Neural cell (in vitro differentiated cells): ENCODE measurements around the gene SRPK1. TPM values are rescaled to one million over a fixed set of nuclear protein-coding genes. Genes with fewer than 3 reads are reported as not detected.

Experiments used
- H2AFZ ChIP-seq: fragments of 200-600, 300-800 bp; sonication (generic), shearing (Covaris generic); 2 replicates; pipeline ENCODE4 v1.6.0; 2014; ENCODE audit warnings: low read depth, mild to moderate bottlenecking, antibody characterized with exemption, low read length, moderate library complexity
- H3F3A ChIP-seq: fragments of 200-600 bp; shearing (Covaris generic); 2 replicates; pipeline ENCODE4 v1.6.1; 2016; ENCODE audit warnings: mild to moderate bottlenecking, moderate library complexity, mixed read lengths, antibody characterized with exemption, low read length; ENCODE audit not compliant: insufficient read depth, poor library complexity, severe bottlenecking
- H3K27ac ChIP-seq: fragments of 200-600, 300-800 bp; sonication (generic), shearing (Covaris generic); 2 replicates; pipeline ENCODE4 v1.5.1; 2014; ENCODE audit warnings: mild to moderate bottlenecking, low read length, moderate library complexity
- H3K27me3 ChIP-seq: fragments of 300-800, 200-600 bp; sonication (generic), shearing (Covaris generic); 2 replicates; pipeline ENCODE4 v1.6.0; 2014; ENCODE audit warnings: mild to moderate bottlenecking, low read depth, low read length, moderate library complexity; ENCODE audit not compliant: insufficient read depth
- H3K36me3 ChIP-seq: fragments of 300-800, 200-600 bp; sonication (generic), shearing (Covaris generic); 2 replicates; pipeline ENCODE4 v1.5.1; 2014; ENCODE audit warnings: mild to moderate bottlenecking, antibody characterized with exemption, low read length, moderate library complexity; ENCODE audit not compliant: insufficient read depth
- H3K4me2 ChIP-seq: fragments of 300-800, 200-600 bp; sonication (generic), shearing (Covaris generic); 2 replicates; pipeline ENCODE4 v1.6.0; 2014; ENCODE audit warnings: mild to moderate bottlenecking, low read length
- H3K4me3 ChIP-seq: fragments of 300-800, 200-600 bp; sonication (generic), shearing (Covaris generic); 2 replicates; pipeline ENCODE4 v1.5.1; 2014; ENCODE audit warnings: mild to moderate bottlenecking, low read length, moderate library complexity
- H3K79me2 ChIP-seq: fragments of 200-600 bp; shearing (Covaris generic); replicated peaks from 2 replicates; pipeline ENCODE4 v1.6.0; 2014; ENCODE audit warnings: mild to moderate bottlenecking, low read length, moderate library complexity; ENCODE audit not compliant: insufficient read depth
- H3K9ac ChIP-seq: fragments of 300-800, 200-600 bp; sonication (generic), shearing (Covaris generic); 2 replicates; pipeline ENCODE4 v1.6.1; 2016; ENCODE audit warnings: mild to moderate bottlenecking, low read length, mixed read lengths
- H3K9me2 ChIP-seq: fragments of 200-600 bp; shearing (Covaris generic); 2 replicates; pipeline ENCODE4 v1.6.1; 2016; ENCODE audit warnings: mild to moderate bottlenecking, low read length, mixed read lengths; ENCODE audit not compliant: insufficient read depth
- H3K9me3 ChIP-seq: fragments of 200-600, 300-800 bp; sonication (generic), shearing (Covaris generic); 2 replicates; pipeline ENCODE4 v1.6.1; 2016; ENCODE audit warnings: mild to moderate bottlenecking, mixed run types, low read length, moderate library complexity, mixed read lengths
- H4K20me1 ChIP-seq: fragments of 200-600 bp; shearing (Covaris generic); 2 replicates; pipeline ENCODE4 v1.6.1; 2016; ENCODE audit warnings: mild to moderate bottlenecking, mixed run types; ENCODE audit not compliant: insufficient read depth
- CTCF ChIP-seq: fragments of 450-650 bp; IDR thresholded peaks from 2 replicates; pipeline ENCODE4 v1.5.1; 2014; ENCODE audit warnings: antibody characterized with exemption, mild to moderate bottlenecking, moderate library complexity; ENCODE audit not compliant: poor library complexity, severe bottlenecking
- EP300 ChIP-seq: fragments of 450-650 bp; conservative IDR thresholded peaks from 2 replicates; pipeline ENCODE4 v1.6.1; 2014; ENCODE audit warnings: antibody characterized with exemption, mild to moderate bottlenecking, moderate library complexity; ENCODE audit not compliant: poor library complexity, severe bottlenecking
- EZH2 ChIP-seq: fragments of 200-600, 300-800 bp; shearing (Covaris generic), sonication (generic); IDR thresholded peaks from 2 replicates; pipeline ENCODE4 v1.6.1; 2014; ENCODE audit warnings: antibody characterized with exemption, low read length, borderline replicate concordance, mild to moderate bottlenecking; ENCODE audit not compliant: insufficient read depth, poor library complexity, severe bottlenecking
- MXI1 ChIP-seq: fragments of 450-650 bp; conservative IDR thresholded peaks from 2 replicates; pipeline ENCODE4 v1.6.1; 2014; ENCODE audit warnings: antibody characterized with exemption, mild to moderate bottlenecking; ENCODE audit not compliant: poor library complexity, severe bottlenecking
- POLR2AphosphoS5 ChIP-seq: IDR thresholded peaks from 2 replicates; pipeline ENCODE4 v1.6.1; 2012
- RAD21 ChIP-seq: fragments of 450-650 bp; conservative IDR thresholded peaks from 2 replicates; pipeline ENCODE4 v1.6.1; 2014; ENCODE audit warnings: antibody characterized with exemption, mild to moderate bottlenecking, moderate library complexity
- REST ChIP-seq: IDR thresholded peaks from 2 replicates; pipeline ENCODE4 v1.6.1; 2012; ENCODE audit warnings: borderline replicate concordance
- SMC3 ChIP-seq: fragments of 450-650 bp; conservative IDR thresholded peaks from 2 replicates; pipeline ENCODE4 v1.6.1; 2014; ENCODE audit warnings: antibody characterized with exemption, mild to moderate bottlenecking, moderate library complexity; ENCODE audit not compliant: poor library complexity
- TAF1 ChIP-seq: IDR thresholded peaks from 2 replicates; pipeline ENCODE4 v1.6.1; 2012; ENCODE audit warnings: low read depth
- polyA plus RNA-seq: library from polyadenylated mRNA; depleted of rRNA; stranded (reverse); fragments of >200 nt; gene quantifications from 2 replicates; pipeline ENCODE4 v1.2.3, GENCODE V29; 2014

Gene SRPK1
- polyA plus RNA-seq, 1 donor from 2014 or later = 39.9 TPM

GRCh38 chr6:35907750-35908149, 13.1 kb downstream of the SRPK1 start:
- no peak overlapping the region for H3K9ac ChIP-seq
- no peaks in the 10 kb centered on the region for H3F3A ChIP-seq
- H3K4me2 ChIP-seq = no peak overlapping the region
- H3K36me3 ChIP-seq = no peaks in the 10 kb centered on the region
- H3K4me3 ChIP-seq = no peak overlapping the region
- peaks cover 18% of the 10 kb centered on the region for H3K9me3 ChIP-seq
- no peak overlapping the region for H2AFZ ChIP-seq
- H3K9me2 ChIP-seq = no peaks in the 10 kb centered on the region
- H4K20me1 ChIP-seq = no peaks in the 10 kb centered on the region
- peaks cover 47% of the 10 kb centered on the region for H3K79me2 ChIP-seq
- H3K27ac ChIP-seq = no peak overlapping the region
- no peaks in the 10 kb centered on the region for H3K27me3 ChIP-seq
- no peak for TF ChIP-seq TAF1
- no peak for TF ChIP-seq RAD21
- TF ChIP-seq EZH2 = no peak
- no peak for TF ChIP-seq POLR2AphosphoS5
- TF ChIP-seq MXI1 = no peak
- TF ChIP-seq SMC3 = no peak
- TF ChIP-seq CTCF = no peak
- TF ChIP-seq EP300 = no peak
- TF ChIP-seq REST = no peak

- Histone ChIP-seq H3K36me3 (no peaks in the 10 kb centered on the region), H3K27me3 (no peaks in the 10 kb centered on the region), H2AFZ (no peak overlapping the region), H3K4me2 (no peak overlapping the region), H3K79me2 (peaks cover 53% of the 10 kb centered on the region), H3F3A (no peaks in the 10 kb centered on the region), H3K4me3 (no peak overlapping the region), H3K9me2 (no peaks in the 10 kb centered on the region), H4K20me1 (no peaks in the 10 kb centered on the region), H3K9ac (no peak overlapping the region), H3K9me3 (peaks cover 18% of the 10 kb centered on the region), H3K27ac (no peak overlapping the region)
- TF ChIP-seq TAF1 (no peak), RAD21 (no peak), REST (no peak), MXI1 (no peak), POLR2AphosphoS5 (no peak), EP300 (no peak), EZH2 (no peak)
These were observed 14.4 kb downstream of the SRPK1 start for GRCh38 chr6:35906499-35906846.
